Measurements from ENCODE around the gene TMPRSS11A.

The TMPRSS11A gene, protein sequence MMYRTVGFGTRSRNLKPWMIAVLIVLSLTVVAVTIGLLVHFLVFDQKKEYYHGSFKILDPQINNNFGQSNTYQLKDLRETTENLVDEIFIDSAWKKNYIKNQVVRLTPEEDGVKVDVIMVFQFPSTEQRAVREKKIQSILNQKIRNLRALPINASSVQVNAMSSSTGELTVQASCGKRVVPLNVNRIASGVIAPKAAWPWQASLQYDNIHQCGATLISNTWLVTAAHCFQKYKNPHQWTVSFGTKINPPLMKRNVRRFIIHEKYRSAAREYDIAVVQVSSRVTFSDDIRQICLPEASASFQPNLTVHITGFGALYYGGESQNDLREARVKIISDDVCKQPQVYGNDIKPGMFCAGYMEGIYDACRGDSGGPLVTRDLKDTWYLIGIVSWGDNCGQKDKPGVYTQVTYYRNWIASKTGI

DNA sequence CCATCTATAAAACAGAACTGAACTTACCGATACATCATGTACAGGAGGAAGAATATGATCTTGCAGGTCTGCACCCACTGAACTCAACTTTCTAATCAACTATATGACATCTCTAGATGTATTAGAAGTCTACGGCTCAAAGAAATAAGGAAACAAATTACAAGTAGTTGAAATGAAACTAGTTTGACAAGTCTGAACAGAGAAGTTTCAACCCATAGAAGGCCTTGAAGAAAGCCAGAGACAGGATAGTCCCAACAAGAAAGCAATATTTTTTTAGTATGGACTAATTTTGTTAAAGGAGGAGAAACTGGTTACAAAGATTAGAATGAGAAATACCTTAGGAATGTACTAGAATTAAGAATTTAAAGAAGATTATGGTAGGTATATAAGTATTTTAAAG lies at the start of gene TMPRSS11A:
TSS of gene TMPRSS11A (minus strand) at position 138 of the 400 bp plus-strand sequence. CDS start at position 38, 100 bp downstream.
- DNase-seq = no peak

DNA sequence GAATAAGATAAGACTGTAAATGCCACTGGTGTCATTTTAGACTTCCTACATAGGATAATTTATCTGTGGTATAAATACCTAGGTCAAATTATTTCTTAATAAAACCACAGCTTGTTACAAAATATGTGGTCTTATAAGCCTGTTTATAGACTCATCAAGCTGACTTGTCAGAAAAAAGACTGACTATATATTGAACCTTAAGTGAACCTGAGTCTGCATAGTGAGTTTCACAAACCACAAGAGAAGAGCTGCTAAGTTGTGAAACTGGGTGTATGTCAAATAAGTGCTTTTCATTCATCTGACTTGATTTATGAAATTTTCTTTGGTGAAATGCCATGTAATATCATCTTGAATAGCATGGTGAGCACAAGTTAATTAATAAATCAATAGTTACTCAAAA lies 48.4 kb upstream of the TMPRSS11A start:
- DNase-seq = no peak

DNA sequence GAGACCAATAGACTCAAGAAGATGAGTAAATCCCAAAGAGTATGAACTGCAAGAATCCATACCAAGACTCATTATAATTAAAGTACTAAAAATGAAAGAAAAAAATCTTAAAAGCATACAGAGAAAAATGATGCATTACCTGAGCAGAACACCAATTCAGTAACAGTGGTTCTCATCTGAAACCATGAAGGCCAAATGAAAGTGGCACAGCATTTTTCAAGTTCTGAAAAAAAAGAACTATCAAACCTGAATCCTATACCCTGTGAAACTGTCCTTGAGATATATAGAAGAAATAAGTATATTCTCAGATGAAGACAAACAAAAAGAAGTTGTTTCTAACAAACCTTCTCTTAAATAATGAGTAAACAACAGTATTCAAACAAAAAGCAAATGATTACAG lies 39.6 kb upstream of the TMPRSS11A start:
- DNase-seq = no peak

DNA sequence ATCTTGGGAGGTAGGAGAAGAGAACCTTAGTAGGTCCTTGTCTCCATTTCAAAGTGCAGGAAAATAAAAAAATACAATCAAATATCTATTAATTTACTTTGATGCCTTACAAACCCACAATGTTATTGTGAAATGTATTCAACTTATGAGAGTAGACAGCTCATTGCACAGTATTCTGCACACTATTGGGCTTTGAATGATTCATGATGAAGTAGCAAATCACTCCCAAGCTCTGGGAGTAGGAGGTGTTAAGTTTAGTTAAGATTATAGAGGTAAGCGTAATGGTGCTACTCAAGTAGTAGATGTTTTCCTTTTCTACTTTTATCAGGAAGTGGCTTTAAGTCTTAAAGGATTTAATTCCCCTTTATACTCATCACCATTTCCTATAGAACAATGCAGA lies 32.8 kb upstream of the TMPRSS11A start:
- DNase-seq = no peak

DNA sequence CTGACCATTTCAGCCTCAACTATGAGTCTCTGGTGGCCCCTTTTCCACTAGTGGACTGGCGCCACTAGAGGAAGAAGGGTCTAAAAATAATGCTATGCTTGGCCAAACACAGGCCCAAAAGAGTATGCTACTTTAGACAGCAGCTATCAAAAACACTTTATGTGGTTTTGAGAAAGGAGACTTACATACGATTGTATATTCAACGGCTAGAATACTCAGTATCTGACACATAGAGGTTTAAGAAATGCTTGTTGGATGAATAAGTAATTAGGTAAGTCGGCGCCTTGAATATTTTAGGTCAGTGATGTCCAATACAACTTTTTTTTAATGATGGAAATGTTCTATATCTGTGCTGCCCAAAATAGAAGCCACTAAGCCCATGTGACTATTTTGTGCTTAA lies 25.7 kb upstream of the TMPRSS11A start:
- no peak for DNase-seq

DNA sequence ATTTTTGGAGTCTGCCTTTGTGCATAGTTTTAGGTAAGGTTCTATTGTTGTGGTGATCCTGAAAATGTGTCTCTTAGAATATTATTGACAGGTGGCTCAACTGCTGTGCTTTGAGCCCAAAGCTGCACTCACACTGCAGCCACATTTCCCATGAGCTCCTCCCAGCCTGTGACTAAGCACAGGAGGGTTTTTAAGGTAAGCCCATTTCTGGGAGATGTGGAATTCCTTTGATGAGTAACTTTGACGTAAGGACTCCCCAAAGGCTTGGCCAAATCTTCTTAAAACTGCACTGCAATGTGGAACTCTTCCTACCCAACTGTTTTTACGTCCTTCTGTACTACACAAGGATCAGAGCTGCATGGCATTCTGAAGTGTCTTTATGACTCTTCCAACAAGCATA lies 20.0 kb upstream of the TMPRSS11A start:
- no peak for DNase-seq

DNA sequence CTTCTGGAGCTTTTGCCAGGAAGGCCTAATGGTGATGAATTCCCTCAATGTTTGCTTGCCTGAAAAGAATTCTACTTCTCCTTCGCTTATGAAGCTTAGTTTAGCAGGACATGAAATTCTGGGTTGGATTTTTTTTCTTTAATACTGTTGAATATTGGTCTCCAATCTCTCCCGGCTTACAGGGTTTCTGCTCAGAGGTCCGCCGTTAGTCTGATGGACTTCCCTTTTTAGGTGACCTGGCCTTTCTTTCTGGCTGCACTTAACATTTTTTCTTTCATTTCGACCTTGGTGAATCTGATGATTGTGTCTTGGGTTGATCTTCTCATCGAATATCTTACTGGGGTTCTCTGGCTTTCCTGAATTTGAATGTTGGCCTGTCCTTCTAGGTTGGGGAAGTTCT lies 17.2 kb upstream of the TMPRSS11A start:
- no peak for DNase-seq

DNA sequence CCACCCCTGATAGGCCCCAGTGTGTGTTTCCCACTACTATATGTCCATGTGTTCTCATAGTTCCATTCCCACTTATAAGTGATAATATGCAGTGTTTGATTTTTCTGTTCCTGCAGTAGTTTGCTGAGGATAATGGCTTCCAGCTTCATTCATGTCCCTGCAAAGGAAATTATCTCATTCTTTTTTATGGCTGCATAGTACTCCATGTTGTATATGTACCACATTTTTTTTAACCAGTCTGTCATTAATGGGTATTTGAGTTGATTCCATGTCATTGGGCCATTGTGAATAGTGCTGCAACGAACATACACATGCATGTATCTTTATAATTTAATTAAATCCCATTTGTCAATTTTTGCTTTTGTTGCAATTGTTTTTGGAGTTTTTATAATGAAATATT lies 10.3 kb upstream of the TMPRSS11A start:
- DNase-seq = no peak

DNA sequence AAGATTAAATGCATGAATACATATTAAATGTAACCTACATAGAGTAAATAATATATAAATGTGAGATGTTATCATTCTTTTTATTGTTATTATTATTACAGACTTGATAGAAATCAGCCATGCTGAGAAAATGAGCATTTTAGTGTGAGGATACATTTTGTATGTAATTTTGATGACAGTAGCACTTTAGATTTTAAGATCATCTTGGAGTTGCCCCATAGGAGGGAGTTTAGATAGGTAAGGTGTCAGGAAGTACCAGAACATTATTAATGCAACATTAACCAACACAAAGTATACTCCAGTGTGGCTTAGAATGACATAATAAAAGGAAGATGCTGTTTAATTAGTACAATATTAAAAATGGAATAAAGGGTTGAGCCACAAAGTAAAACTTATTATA lies 8.4 kb downstream of the TMPRSS11A start:
- DNase-seq = no peak

DNA sequence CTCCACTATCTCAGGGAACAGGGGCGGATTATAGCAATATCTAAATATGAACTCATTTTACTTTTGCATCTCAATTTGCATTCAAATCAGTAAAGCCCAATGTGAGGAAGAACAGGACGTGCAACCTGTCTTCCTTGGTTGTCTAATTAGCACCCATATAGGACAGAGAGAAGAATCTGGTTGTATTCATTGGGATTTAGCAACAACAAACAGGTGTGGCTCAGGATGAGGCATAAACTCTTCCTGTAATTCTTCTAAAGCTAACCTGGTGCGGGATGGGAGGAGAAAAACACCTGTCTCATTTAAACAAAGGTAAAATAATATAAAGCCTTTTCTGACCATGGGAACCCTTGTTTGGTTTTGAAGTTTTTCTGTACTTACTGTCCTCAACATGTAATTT lies 22.2 kb downstream of the TMPRSS11A start:
- DNase-seq = no peak

DNA sequence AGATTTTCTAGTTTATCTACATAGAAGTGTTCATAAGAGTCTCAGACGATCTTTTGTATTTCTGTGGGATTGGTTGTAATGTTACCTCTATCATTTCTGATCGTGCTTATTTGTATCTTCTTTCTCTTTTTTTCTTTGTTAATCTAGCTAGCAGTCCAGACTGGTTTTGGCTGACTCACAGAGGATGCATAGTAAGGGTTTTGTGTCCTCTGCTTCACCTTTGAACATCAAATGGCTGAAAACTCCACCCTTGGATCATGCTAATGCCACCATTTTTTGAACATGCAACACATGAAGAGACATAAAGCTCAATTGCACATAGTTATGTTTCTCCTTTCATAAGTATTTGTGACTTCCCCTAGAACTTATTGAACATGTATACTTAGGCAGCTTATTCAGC lies 22.8 kb downstream of the TMPRSS11A start:
- no peak for DNase-seq

DNA sequence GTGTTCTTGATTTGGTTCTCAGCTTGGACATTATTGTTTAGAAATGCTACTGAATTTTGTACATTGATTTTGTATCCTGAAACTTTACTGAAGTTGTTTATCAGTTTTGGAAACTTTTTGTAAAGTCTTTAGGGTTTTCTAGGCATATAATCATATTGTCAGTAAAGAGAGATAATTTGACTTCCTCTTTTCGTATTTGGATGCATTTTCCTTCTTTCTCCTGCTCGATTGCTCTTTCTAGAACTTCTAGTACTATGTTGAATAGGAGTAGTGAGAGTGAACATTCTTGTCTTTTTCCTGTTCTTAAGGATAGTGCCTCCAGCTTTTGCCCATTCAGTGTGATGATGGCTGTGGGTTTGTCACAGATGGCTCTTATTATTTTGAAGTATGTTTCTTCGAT lies 24.1 kb downstream of the TMPRSS11A start:
- no peak for DNase-seq

DNA sequence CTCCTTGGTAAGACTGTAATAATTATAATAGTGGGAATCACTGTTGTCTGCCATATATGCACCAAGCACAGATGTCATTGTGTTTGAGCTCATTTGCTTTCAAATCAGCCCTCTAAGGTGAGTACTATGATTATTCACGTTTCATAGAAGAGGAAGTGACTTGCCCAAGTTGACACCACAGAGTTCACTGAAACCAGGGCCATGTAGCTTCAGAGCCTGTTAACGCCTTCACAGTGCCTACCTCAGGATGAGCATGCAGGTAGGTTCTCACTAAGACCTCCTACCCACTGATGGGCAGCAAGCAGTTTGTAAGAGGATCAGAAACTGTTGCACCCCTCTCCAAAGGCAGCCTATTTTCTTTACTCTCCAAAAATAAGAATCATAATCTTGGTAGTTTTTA lies 27.4 kb downstream of the TMPRSS11A start:
- no peak for DNase-seq

DNA sequence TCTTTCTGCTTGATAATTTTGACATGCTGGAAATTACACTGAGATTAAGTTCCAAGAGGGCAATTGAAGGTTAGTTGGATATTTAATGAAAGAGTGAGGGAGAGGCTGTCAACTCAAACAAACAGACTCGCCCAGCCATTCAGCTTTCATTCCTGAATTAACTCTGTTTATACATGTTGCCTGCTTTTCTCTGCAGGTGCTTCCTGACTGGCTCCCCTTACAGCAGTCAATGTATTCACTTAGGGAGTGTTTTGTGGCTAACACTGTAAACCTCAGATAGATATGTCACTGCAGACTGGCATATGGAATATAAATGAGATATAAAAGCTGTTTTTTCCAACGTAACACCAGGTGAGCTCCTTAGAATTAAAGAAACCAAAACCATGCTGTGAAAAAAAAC lies 28.7 kb downstream of the TMPRSS11A start:
- DNase-seq = no peak

DNA sequence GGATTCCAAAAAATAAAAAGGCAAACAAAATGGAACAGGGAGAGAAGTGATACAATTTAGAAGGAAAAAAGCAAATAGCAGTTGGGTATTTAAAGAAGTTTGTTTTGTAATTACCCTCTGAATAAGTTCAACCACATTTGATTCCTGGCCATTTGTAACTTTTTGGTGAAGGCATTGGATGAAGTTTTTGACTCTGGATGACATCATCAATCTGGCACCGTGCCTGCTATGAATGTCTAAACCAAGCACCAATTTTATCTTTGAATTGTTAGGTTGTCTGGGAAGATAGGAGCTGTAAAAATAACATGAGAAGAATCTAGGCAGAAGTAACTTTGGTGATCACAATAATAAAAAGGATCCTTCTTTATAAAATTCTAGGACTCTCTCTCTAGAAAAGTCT lies 29.5 kb downstream of the TMPRSS11A start:
- DNase-seq = no peak

DNA sequence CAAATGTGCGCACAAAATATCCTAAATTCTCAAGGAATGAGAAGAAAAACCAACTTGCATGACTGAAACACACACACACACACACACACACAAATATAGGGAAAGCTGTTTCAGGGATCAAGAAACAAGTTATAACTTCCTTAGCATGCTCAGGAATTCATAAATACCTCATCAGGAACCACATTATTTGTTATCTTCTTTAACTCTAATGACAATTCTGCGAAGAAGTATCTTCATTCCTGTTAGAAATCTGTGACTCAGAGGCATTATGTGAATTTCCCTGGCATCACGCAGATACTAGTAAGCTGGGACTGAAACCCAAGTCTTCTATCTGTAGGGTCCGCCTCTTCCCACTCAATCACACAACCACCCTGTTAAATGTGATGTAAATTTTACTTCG lies 30.3 kb downstream of the TMPRSS11A start:
- DNase-seq = no peak

DNA sequence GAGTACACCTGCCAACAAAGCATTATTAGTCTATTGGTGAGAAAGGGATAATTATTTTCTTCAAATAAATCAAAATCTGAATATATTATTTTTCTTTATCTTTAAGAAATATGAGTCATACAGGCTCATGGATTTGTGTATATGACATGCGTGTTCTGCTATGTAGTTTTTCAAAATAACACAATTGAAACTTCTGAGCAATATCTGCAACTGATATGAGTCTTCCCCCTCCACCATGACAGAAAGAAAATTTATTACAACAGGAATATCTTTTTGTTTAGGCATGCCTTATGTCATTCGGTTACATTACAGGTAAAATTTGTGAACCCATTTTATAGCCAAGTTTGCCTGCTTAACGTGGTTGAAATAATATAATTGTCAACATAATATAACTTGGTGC lies 32.0 kb downstream of the TMPRSS11A start:
- DNase-seq = no peak

DNA sequence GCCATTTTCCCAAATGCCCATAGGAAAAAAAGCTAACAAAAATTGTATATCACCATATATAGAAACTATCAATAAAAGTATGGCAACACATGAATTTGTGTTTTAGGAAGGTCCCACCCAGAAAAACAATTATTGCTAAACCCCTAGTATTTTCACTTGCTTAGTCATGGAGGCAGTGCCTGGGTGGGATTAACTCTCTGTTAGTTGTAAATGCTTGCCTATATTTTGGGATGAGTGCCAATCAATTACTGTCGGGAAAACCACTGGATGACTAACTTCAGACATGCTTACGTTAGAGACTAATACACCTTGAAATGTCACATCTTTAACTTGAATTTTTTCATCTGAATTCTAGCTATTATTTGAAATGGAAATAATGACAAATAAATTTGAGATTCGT lies 33.9 kb downstream of the TMPRSS11A start:
- no peak for DNase-seq

DNA sequence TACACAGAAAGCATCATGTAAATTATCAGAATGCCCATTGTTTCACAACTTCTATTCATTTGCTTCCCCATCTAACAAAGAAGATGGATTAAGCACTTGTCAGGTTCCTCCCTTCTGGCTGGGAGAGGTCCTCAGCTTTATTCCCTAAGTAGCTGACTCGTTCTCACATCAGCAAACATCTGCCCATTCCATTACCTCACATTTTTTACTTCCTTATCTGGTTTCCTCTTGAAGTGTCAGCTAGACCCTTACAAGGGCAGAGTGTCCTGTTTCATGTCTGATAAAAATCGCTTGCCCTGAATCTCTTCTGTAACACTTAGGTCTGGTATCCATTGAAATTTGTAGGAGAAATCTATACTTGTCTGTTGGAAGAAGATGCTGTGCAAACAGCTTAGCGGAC lies 34.7 kb downstream of the TMPRSS11A start:
- no peak for DNase-seq

DNA sequence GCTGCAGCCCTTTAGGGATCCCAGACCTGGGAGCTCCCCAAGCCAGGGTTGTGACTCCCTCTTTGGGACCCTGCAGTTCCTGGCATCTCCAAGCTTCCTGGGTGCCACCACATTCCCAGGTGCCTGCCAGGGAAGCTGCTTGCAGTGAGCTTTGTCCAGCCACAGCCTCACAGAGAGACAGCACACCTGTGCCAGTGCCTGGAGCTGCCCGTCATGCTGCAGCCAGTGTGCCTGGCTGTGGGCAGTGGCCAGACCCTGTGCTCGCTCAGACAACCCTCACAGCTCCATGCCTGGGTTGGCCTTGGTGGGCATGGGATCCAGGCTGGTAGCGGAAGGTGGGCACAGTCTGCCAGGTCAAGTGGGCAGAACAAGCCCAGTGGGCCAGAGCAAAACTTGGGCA lies 36.0 kb downstream of the TMPRSS11A start:
- no peak for DNase-seq

DNA sequence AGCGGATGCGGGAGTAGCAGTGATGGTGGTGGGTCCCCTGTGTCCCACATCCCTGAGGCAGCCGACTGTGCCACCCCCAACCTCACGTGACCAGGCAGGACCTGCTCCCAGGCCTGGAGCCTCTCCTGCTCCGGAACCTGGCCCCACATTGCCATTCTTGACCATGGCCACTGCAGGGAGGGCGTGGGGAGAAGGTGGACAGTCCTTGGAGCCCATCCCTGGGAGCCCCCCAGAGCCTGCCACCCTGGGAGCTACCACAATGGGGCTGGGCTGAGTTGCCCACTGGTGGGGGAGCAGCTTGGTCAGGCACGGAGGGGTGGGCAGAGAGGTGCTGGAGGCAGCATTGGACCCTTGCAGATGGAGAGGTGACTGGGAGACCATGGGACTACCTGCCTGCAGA lies 36.8 kb downstream of the TMPRSS11A start:
- DNase-seq = no peak

DNA sequence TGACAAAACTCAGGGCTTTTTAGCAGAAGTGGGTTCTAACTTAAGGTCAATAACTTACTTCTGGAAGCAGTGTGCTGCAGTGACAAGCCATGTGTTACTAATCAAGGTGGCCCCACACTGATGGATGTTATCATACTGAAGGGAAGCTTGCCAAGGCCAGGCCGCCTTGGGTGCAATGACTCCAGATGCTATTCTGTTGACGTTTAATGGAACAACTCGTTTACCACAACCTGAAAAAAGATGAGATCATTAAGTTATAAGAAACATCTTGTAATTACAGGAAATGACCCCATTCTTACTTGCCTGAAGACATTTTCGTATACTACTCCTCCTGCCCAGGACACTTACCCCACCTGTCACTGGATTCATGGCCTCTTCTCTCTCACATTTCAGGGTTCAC lies 40.6 kb downstream of the TMPRSS11A start:
- no peak for DNase-seq

DNA sequence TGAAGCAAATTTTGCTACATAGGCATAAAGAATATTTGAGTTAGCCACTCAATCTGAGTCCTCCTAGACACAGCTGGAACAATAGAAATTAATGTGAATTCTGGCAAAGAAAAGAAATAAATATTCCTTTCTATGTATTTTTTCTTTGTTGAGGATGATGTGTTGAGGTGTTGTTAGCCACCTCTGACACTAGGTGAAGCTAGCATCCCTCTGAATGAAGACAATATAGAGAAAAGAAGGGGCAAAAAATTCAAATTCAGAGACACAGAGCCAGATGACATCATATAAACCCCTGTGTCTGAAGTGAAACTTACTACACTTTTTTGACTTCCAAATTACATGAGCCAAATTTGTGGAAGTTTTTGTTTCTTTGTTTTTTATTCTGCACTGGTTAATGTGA lies 44.9 kb downstream of the TMPRSS11A start:
- DNase-seq = no peak

DNA sequence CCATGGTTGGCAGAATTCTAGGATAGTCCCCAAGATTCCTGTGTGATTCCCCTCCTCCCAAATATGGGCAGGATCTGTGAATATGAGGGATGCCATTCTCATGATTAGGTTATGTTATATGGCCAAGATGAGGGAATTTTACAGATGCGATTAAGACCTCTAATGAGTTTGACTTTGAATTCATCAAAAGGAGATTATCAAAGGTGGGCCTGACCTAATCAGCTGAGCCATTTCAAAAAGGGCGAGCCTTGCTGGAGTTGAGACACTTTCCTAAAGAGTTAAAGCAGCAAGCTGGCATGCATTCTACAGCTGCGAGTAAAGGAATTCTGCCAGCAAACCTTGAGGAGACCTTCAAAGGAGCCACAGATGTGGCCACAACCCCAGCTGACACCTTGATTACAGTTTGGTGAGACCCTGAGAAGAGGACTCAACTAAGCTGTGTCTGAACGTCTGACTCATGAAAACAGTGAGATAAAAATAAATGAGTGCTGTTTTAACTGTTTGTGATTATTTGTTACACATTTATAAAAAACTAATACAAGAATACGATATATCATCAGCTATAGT lies 47.8 kb downstream of the TMPRSS11A start:
- DNase-seq = no peak

DNA sequence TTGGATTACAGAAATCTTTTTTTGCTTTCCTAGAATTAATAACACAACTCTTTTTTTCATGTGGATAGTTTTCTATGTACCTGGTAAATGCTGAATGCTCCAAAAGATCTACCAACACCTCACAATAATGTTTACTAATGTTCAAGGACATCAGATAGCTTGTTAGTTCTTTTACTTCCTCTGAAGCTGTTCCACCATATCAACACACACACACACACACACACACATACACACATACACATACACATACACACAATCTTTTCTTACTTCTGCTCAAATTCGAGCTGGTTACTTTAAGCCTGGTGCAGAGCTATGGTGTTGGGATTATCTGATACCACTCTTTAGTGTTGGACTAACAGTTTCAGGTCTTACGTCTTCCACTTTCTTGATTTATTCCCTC lies 51.2 kb downstream of the TMPRSS11A start:
- no peak for DNase-seq
